GM12801 (cell line): ENCODE measurements around the gene MBLAC1.

Experiments
- TF ChIP-seq, protein P1 (sequence below): IDR thresholded peaks from one replicate; pipeline ENCODE4 v1.5.1; 2011; ENCODE audit warnings: control low read depth; ENCODE audit not compliant: insufficient read length; ENCODE audit errors: extremely low read depth

The MBLAC1 gene

DNA sequence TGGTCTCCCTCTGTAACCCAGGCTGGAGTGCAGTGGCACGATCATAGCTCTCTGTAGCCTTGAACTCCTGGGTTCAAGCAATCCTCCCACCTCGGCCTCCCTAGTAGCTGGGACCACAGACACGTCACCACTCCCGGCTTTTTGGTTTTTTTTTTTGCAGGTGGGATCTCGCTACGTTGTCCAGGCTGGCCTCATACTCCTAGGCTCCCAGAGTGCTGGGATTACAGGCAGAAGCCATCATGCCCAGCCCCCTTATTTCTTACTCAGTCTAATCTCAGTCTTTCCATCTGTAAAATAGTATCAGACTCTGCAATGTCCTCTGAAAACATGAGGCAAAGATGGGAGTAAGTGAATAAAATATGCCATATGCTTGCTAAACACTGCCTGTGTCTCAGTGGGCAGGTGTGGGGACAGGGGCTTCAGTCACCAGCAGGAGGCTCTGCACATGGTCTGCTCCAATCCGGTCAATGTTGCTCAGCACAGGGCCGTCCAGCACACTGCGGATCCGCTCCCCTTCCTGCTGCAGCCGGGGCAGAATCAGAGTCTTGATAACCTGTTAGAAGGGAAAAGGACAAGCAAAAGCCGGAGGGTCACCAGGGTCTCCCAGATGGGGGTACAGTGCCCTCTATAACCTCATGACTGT is 17.1 kb upstream of the MBLAC1 start:
- TF ChIP-seq, protein P1, sequence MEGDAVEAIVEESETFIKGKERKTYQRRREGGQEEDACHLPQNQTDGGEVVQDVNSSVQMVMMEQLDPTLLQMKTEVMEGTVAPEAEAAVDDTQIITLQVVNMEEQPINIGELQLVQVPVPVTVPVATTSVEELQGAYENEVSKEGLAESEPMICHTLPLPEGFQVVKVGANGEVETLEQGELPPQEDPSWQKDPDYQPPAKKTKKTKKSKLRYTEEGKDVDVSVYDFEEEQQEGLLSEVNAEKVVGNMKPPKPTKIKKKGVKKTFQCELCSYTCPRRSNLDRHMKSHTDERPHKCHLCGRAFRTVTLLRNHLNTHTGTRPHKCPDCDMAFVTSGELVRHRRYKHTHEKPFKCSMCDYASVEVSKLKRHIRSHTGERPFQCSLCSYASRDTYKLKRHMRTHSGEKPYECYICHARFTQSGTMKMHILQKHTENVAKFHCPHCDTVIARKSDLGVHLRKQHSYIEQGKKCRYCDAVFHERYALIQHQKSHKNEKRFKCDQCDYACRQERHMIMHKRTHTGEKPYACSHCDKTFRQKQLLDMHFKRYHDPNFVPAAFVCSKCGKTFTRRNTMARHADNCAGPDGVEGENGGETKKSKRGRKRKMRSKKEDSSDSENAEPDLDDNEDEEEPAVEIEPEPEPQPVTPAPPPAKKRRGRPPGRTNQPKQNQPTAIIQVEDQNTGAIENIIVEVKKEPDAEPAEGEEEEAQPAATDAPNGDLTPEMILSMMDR = no peak

DNA sequence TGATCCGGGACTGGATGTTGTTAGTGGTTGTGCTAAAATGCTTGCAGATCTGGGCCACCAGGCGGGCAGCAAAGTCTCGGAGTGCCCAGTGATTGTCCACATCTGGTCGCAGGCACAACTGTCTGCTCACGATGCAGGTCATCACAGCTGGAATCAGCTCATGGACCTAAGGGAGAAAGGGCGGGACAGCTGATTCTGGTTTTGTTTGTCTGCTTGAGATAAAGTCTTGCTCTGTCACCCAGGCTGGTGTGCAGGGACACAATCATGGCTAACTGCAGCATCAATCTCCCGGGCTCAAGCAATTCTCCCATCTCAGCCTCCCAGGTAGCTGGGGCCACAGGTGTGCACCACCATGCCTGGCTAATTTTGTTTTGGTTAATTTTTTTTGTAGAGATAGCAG is 15.6 kb upstream of the MBLAC1 start:
- TF ChIP-seq, protein P1 = no peak

DNA sequence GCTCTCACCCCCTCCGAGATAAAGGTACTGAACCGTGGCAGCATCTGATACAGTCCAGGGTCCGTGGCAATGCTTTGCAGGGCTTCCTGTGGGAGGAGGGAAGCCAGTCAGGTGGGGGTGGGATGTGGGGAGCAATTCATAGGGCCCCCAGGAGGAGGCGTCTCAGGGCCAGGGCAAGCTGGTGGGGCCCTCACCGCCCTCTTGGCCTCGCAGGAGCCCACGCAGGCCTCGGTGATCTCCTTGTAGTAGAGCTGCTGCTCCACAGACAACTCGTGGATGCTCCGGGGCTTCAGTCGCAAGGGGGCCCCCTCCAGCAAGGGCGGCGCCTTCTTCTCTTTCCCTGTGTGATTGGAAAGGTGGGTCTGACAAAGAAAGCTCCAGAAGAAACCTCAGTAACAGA is 14.9 kb upstream of the MBLAC1 start:
- TF ChIP-seq, protein P1 = no peak

DNA sequence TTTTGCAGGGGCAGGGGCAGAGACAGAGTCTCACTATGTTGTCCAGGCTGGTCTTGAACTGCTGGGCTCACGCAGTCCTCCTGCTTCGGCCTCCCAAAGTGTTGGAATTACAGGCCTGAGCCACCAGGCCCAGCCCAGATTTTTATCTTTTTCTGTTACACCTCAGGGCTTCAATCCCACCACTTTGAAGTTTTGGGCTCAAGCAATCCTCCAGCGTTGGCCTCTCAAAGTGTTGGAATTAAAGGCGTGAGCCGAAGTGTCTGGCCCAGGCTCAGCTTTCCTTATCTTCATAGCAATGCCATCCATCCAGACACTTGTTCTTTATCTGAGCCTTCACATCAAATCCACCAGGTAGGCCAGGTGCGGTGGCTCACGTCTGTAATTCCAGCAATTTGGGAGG is 11.7 kb upstream of the MBLAC1 start:
- TF ChIP-seq, protein P1 = no peak

DNA sequence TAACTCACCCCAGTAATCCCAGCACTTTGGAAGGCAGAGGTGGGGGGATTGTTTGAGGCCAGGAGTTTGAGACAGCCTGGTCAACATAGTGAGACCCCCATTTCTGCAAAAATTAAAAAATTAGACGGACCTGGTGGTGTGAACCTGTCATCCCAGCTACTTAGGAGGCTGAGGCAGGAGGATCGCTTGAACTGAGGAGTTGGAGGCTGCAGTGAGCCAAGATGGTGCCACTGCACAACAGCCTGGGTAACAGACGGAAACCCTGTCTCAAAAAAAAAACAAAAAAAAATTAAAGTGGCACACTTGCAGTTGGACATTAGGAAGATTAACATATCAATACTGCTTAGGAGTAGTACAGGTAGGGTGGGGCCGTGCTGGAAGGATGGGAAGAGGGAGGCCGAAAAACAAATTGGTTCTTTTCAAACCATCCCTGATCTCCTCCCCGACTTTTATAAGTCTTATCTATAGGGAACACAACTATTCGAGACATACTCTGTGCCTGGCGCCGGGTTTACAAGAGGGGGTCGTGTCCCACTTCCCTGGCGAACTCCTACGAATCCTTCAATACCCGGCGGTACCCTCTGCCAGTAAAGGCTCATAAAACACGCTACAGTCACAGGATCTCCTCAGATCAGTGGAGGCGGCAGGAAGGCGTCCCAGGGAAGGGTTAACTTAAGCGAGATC is 8.2 kb upstream of the MBLAC1 start:
- TF ChIP-seq, protein P1 = no peak

DNA sequence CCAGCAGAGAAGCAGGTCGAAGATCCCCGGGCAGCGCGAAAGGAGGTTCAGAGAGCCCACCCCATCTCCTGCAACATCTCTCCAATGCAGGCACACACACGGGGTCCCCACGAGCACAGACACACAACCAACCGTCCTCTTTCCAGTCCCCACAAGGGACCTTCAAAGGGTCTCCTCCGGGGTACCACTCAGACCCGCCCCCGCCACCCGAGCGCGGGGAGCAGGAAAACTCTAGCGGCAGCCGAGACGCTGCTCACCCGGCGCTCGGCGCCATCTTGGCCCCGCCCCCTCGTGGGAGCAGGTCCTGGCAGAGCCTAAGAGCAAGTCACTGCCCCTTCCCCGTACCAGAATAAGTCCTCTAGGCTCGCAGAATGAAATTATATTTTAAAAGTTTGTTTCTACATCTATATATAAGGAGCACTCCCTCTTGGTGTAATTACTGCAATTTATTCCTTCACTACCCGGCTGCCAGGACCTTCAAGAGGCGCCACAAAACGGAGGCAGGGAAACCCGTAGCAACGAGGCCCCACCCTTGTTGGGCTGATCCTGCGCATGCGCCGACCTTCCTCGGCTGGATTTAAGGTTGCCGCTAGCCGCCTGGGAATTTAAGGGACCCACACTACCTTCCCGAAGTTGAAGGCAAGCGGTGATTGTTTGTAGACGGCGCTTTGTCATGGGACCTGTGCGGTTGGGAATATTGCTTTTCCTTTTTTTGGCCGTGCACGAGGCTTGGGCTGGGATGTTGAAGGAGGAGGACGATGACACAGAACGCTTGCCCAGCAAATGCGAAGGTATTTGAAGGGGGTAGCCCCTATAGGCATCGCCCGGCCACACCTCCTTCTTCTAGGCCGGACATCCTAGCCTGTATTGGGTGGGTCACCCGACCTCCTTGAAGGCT is 7.4 kb upstream of the MBLAC1 start, which contains the start of the genes CNPY4 and TAF6:
Gene CNPY4 (plus strand): TSS at position 563 of the 898 bp plus-strand sequence. CDS start 111 bp downstream, at position 674.
Gene TAF6 (minus strand): TSS at position 287 of the 898 bp plus-strand sequence. CDS start 5,149 bp downstream, outside the sequence.
- TF ChIP-seq, protein P1 = no peak
